Karpas-422 (cell line): ENCODE data around the gene NPDC1. TPM values are rescaled to one million over a fixed set of nuclear protein-coding genes. Genes with fewer than 3 reads are reported as not detected.

Experiments
- DNase-seq: peaks from one replicate; pipeline ENCODE4 v3.0.0-alpha.2; 2015
- H2AFZ ChIP-seq: fragments of 200-600 bp; sonication (generic); 2 replicates; pipeline ENCODE4 v1.6.1; 2014; ENCODE audit warnings: antibody characterized with exemption, low read length, mixed read lengths
- H3K27ac ChIP-seq: fragments of 200-600 bp; sonication (generic); 2 replicates; pipeline ENCODE4 v1.5.1; 2014; ENCODE audit warnings: mild to moderate bottlenecking, low read length, moderate library complexity
- H3K27me3 ChIP-seq: fragments of 200-600 bp; sonication (generic); 2 replicates; pipeline ENCODE4 v1.6.1; 2014; ENCODE audit warnings: low read length, mixed read lengths
- H3K36me3 ChIP-seq: fragments of 200-600 bp; sonication (generic); 2 replicates; pipeline ENCODE4 v1.6.1; 2014; ENCODE audit warnings: low read length, mixed read lengths; ENCODE audit not compliant: insufficient read depth
- H3K4me1 ChIP-seq: fragments of 200-600 bp; sonication (generic); 2 replicates; pipeline ENCODE4 v1.6.1; 2014; ENCODE audit warnings: mild to moderate bottlenecking, low read length, mixed read lengths
- H3K4me2 ChIP-seq: fragments of 200-600 bp; sonication (generic); 2 replicates; pipeline ENCODE4 v1.6.1; 2014; ENCODE audit warnings: low read length, low read depth, mild to moderate bottlenecking; ENCODE audit not compliant: poor library complexity, severe bottlenecking
- H3K4me3 ChIP-seq: fragments of 200-600 bp; sonication (generic); 2 replicates; pipeline ENCODE4 v1.5.1; 2014; ENCODE audit warnings: mild to moderate bottlenecking, antibody characterized with exemption, low read length, mixed read lengths
- H3K79me2 ChIP-seq: fragments of 200-600 bp; sonication (generic); 2 replicates; pipeline ENCODE4 v1.6.1; 2014; ENCODE audit warnings: mild to moderate bottlenecking, low read length, mixed read lengths
- H3K9ac ChIP-seq: fragments of 200-600 bp; sonication (generic); 2 replicates; pipeline ENCODE4 v1.6.0; 2014; ENCODE audit warnings: low read length
- H3K9me2 ChIP-seq: fragments of 200-600 bp; sonication (generic), shearing (Covaris generic); replicated peaks from 2 replicates; pipeline ENCODE4 v1.6.0; 2014; ENCODE audit warnings: mild to moderate bottlenecking, low read length, moderate library complexity; ENCODE audit not compliant: insufficient read depth
- H3K9me3 ChIP-seq: fragments of 300-700, 200-600 bp; sonication (generic); 2 replicates; pipeline ENCODE4 v1.6.1; 2014; ENCODE audit warnings: low read length, mixed read lengths
- H4K20me1 ChIP-seq: fragments of 200-600 bp; sonication (generic); 2 replicates; pipeline ENCODE4 v1.6.1; 2014; ENCODE audit warnings: mild to moderate bottlenecking, antibody characterized with exemption, low read length, low read depth; ENCODE audit not compliant: insufficient read depth
- total RNA-seq: library from RNA; depleted of rRNA; stranded (reverse); fragments of >200 nt; shearing (Covaris generic); gene quantifications from 2 replicates; pipeline ENCODE4 v1.2.3, GENCODE V29; 2014; ENCODE audit warnings: low replicate concordance

The NPDC1 gene
- total RNA-seq, 1 experiment from 2014 or later, result not detected

DNA sequence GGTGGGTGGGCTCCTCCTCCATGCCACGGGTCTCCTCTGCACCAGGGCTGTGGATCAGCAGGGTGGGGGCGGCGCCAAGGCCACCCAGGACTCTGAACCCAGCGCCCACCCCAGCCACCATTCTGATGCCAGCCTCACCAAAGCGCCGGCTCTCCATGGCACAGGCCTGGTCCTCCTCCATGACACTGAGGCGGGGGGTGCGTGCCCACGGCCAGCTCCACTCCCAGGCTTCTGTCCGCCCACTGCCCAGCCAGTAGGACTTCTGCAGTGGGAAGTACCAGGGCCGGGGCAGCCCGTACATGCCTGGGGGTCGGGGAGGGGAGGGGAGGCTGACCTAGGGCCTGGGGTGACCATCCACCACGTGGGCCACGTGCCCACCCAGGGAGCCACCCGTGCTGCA is 29.5 kb downstream of the NPDC1 start:
- Histone ChIP-seq H3K4me1 (no peaks in the 10 kb centered on the region), H3K4me3 (no peak overlapping the region), H3K79me2 (no peaks in the 10 kb centered on the region), H3K9ac (no peak overlapping the region), H3K9me2 (no peaks in the 10 kb centered on the region), H3K27me3 (no peaks in the 10 kb centered on the region), H4K20me1 (no peaks in the 10 kb centered on the region), H3K4me2 (no peak overlapping the region), H3K36me3 (no peaks in the 10 kb centered on the region), H2AFZ (no peak overlapping the region), H3K27ac (no peak overlapping the region), H3K9me3 (no peaks in the 10 kb centered on the region)
- no peak for DNase-seq

DNA sequence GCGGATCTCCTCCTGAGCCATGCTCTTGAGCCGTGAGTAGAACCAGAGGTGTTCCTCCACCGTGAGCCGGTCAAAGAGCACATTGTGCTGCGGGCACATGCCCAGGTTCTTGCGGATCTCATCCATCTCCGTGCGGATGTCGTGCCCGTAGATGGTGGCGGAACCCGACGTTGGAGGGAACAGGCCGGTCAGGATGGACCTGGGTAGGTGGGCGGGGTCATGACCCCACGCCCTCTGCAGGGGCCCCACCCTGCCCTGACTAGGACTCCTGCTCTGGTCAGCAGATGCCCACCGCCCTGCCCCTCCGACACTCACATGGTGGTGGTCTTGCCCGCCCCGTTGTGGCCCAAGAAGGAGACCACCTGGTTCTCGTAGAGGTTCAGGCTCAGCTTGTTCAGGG is 30.0 kb downstream of the NPDC1 start:
- H3K4me3 ChIP-seq, result no peak overlapping the region
- H3K27me3 ChIP-seq, result no peaks in the 10 kb centered on the region
- no peaks in the 10 kb centered on the region for H3K79me2 ChIP-seq
- no peak overlapping the region for H3K27ac ChIP-seq
- H3K4me2 ChIP-seq, result no peak overlapping the region
- no peak for DNase-seq
- no peak overlapping the region for H3K9ac ChIP-seq
- no peaks in the 10 kb centered on the region for H3K4me1 ChIP-seq
- no peaks in the 10 kb centered on the region for H3K36me3 ChIP-seq
- no peak overlapping the region for H2AFZ ChIP-seq
- no peaks in the 10 kb centered on the region for H3K9me3 ChIP-seq
- no peaks in the 10 kb centered on the region for H4K20me1 ChIP-seq
- no peaks in the 10 kb centered on the region for H3K9me2 ChIP-seq

DNA sequence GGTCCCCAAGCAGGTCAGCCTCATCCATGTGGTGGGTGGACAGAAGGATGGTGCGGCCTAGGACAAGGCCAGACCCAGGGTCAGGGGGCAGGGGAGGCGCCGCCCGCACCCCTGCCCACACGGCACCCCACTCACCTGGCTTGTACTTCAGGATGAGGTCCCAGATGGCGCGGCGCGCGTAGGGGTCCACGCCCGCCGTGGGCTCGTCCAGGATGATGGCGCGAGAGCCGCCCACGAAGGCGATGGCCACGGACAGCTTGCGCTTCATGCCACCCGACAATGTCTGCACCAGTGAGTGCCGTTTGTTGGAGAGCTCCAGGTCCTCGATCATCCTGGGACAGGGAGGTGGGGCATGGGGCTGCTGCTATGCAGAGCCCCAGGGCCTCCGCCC is 30.4 kb downstream of the NPDC1 start:
- Histone ChIP-seq H3K36me3 (no peaks in the 10 kb centered on the region), H3K9me3 (no peaks in the 10 kb centered on the region), H3K9me2 (no peaks in the 10 kb centered on the region), H3K79me2 (no peaks in the 10 kb centered on the region), H3K4me2 (no peak overlapping the region), H4K20me1 (no peaks in the 10 kb centered on the region), H3K4me1 (no peaks in the 10 kb centered on the region), H3K9ac (no peak overlapping the region), H3K27me3 (no peaks in the 10 kb centered on the region), H3K4me3 (no peak overlapping the region), H3K27ac (no peak overlapping the region), H2AFZ (no peak overlapping the region)
- DNase-seq, result no peak

DNA sequence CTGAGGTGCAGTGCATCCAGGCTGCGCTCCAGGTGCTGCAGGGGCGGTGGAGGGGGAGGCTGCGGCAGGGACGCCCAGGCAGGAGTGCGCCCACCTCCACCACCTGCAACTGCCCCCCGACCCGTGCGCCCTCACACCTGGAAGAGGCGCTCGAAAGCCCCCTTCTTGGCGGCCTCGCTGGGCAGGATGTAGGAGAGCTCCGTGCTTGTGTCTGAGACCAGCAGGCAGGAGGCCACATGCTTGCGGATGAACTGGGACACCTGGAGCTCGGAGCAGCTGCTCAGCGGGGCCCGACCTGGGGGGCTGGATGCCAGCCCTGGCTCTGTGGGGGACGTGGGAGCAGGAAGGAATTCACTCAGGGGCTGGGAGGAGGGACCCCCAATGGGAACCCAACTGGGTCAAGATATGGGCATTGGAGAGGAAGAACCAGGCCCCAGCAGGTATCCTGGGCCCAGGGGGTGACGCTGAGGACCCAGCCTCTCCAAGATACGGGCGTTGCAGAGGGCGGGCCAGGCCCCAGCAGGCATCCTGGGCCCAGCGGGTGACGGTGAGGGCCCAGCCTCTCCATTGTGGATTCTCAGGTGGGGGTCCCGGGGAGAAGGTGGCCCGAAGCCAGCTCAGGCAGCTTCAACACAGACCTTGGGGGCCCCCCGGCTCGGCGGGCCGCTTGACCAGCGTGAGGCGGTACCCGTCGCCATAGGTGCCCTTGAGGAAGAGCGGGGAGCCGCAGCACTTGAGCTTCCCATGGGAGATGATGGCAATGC is 31.0 kb downstream of the NPDC1 start:
- Histone ChIP-seq H3K9ac (no peak overlapping the region), H3K36me3 (no peaks in the 10 kb centered on the region), H3K4me3 (no peak overlapping the region)

DNA sequence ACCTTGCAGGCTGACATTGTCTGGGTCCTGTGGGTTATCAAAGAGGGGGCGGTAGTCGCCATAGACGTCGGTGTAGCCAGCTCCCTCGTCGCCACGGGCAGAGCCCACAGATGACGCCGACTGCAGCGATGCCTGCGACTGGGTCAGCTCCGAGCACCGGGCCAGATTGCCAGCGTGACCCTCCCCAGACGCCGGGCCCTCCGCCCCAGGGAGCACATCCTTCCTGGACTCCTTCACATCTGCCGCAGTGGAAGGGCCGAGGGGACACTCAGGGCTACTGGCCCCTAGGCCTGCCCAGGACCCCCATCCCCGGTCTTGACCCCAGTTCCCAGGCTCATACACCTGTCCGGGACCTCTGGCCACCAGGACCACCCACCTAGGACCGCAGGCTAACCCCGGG is 31.8 kb downstream of the NPDC1 start:
- no peak overlapping the region for H3K4me3 ChIP-seq
- no peak overlapping the region for H2AFZ ChIP-seq
- H3K79me2 ChIP-seq, result no peaks in the 10 kb centered on the region
- H3K9me2 ChIP-seq, result no peaks in the 10 kb centered on the region
- no peaks in the 10 kb centered on the region for H3K9me3 ChIP-seq
- no peaks in the 10 kb centered on the region for H3K4me1 ChIP-seq
- no peak overlapping the region for H3K4me2 ChIP-seq
- no peaks in the 10 kb centered on the region for H3K36me3 ChIP-seq
- DNase-seq, result no peak
- no peak overlapping the region for H3K27ac ChIP-seq
- H3K9ac ChIP-seq, result no peak overlapping the region
- H4K20me1 ChIP-seq, result no peaks in the 10 kb centered on the region
- no peaks in the 10 kb centered on the region for H3K27me3 ChIP-seq

More for the DNA sequence above, 31.0 kb downstream of the NPDC1 start:
- H2AFZ ChIP-seq, result no peak overlapping the region
- no peak overlapping the region for H3K4me2 ChIP-seq
- no peaks in the 10 kb centered on the region for H3K4me1 ChIP-seq
- no peaks in the 10 kb centered on the region for H3K9me2 ChIP-seq
- no peak for DNase-seq
- H3K27me3 ChIP-seq, result no peaks in the 10 kb centered on the region
- no peaks in the 10 kb centered on the region for H4K20me1 ChIP-seq
- no peaks in the 10 kb centered on the region for H3K9me3 ChIP-seq
- H3K27ac ChIP-seq, result no peak overlapping the region
- H3K79me2 ChIP-seq, result no peaks in the 10 kb centered on the region

DNA sequence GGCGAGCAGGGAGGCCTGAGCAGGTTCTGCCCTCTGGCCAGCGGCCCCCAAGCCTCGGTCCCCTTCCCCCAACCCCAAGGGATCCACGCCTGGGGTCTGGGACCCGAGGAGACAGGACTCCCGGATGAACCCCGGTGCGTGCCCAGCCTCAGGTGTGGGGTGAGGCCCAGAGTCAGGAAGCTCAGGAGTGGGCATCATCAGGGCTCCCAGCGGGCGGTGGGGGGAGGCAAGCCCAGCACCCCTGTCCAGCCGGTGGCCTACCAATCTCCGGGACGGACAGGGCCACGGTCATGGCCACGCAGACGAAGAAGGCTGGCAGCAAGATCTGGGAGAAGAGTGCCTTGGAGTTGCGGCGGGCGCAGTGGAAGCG is 32.4 kb downstream of the NPDC1 start:
- no peak overlapping the region for H3K27ac ChIP-seq
- DNase-seq, result no peak
- H3K4me1 ChIP-seq, result no peaks in the 10 kb centered on the region
- no peaks in the 10 kb centered on the region for H3K27me3 ChIP-seq
- H3K36me3 ChIP-seq, result no peaks in the 10 kb centered on the region
- H4K20me1 ChIP-seq, result no peaks in the 10 kb centered on the region
- no peak overlapping the region for H3K4me3 ChIP-seq
- H3K9ac ChIP-seq, result no peak overlapping the region
- no peaks in the 10 kb centered on the region for H3K9me3 ChIP-seq
- H3K9me2 ChIP-seq, result no peaks in the 10 kb centered on the region
- H2AFZ ChIP-seq, result no peak overlapping the region
- H3K4me2 ChIP-seq, result no peak overlapping the region
- H3K79me2 ChIP-seq, result no peaks in the 10 kb centered on the region

GRCh38 chr9:137012694-137013570 is 33.0 kb downstream of the NPDC1 start:
- H2AFZ ChIP-seq, result no peak overlapping the region
- no peaks in the 10 kb centered on the region for H3K9me2 ChIP-seq
- H3K27me3 ChIP-seq, result no peaks in the 10 kb centered on the region
- H3K4me1 ChIP-seq, result no peaks in the 10 kb centered on the region
- no peak overlapping the region for H3K9ac ChIP-seq
- no peaks in the 10 kb centered on the region for H4K20me1 ChIP-seq
- H3K9me3 ChIP-seq, result no peaks in the 10 kb centered on the region
- no peaks in the 10 kb centered on the region for H3K36me3 ChIP-seq
- no peak overlapping the region for H3K27ac ChIP-seq
- H3K4me3 ChIP-seq, result no peak overlapping the region
- no peaks in the 10 kb centered on the region for H3K79me2 ChIP-seq
- peak; percentile 60 for DNase-seq
- H3K4me2 ChIP-seq, result no peak overlapping the region

GRCh38 chr9:137011907-137012675 is 33.9 kb downstream of the NPDC1 start:
- H3K27me3 ChIP-seq, result no peaks in the 10 kb centered on the region
- H3K4me3 ChIP-seq, result no peak overlapping the region
- no peaks in the 10 kb centered on the region for H3K9me3 ChIP-seq
- no peaks in the 10 kb centered on the region for H4K20me1 ChIP-seq
- H3K4me2 ChIP-seq, result no peak overlapping the region
- no peaks in the 10 kb centered on the region for H3K4me1 ChIP-seq
- no peaks in the 10 kb centered on the region for H3K9me2 ChIP-seq
- H3K36me3 ChIP-seq, result no peaks in the 10 kb centered on the region
- no peak overlapping the region for H3K9ac ChIP-seq
- H2AFZ ChIP-seq, result no peak overlapping the region
- no peak overlapping the region for H3K27ac ChIP-seq
- no peaks in the 10 kb centered on the region for H3K79me2 ChIP-seq
- DNase-seq, result no peak
